HepG2 (cell line): ENCODE data around the gene SEC31A. TPM values are rescaled to one million over a fixed set of nuclear protein-coding genes. Genes with fewer than 3 reads are reported as not detected.
A peak's percentile ranks its signal among the peaks of the same experiment; 100 is the strongest.

Experiments used
- CEBPG ChIP-seq: IDR thresholded peaks from 2 replicates; pipeline ENCODE4 v1.6.1; 2016
- EZH2 ChIP-seq: conservative IDR thresholded peaks from 2 replicates; pipeline ENCODE4 v1.6.1; 2012; ENCODE audit warnings: mild to moderate bottlenecking, low read depth, low read length, moderate library complexity
- FOXJ3 ChIP-seq: sonication (generic); formaldehyde crosslinking; IDR thresholded peaks from 2 replicates; pipeline ENCODE4 v1.4.0; 2020; ENCODE audit warnings: missing genetic modification reagents, mild to moderate bottlenecking, borderline replicate concordance
- FOXP4 ChIP-seq: sonication (generic); formaldehyde crosslinking; IDR thresholded peaks from 2 replicates; pipeline ENCODE4 v1.4.0; 2020; ENCODE audit warnings: missing genetic modification reagents
- HMGXB4 ChIP-seq, 2 experiments: sonication (generic) in 1 of 2; formaldehyde crosslinking in 1 of 2; IDR thresholded peaks; 2 replicates each; pipeline versions ENCODE4 v1.4.0 to v1.6.1; 2018 to 2020; ENCODE audit warnings: missing genetic modification reagents in 2 of 2, borderline replicate concordance in 1 of 2, low read depth in 1 of 2, mild to moderate bottlenecking in 1 of 2, missing biosample characterization in 1 of 2
- IKZF4 ChIP-seq: sonication (generic); formaldehyde crosslinking; IDR thresholded peaks from 2 replicates; pipeline ENCODE4 v1.5.1; 2020; ENCODE audit warnings: borderline replicate concordance, mild to moderate bottlenecking, low read depth, missing genetic modification reagents; ENCODE audit errors: not compliant biosample characterization
- JUNB ChIP-seq: sonication (generic); formaldehyde crosslinking; IDR thresholded peaks from 2 replicates; pipeline ENCODE4 v1.8.0; 2022; ENCODE audit warnings: missing genetic modification reagents, mild to moderate bottlenecking, borderline replicate concordance
- KLF6 ChIP-seq: IDR thresholded peaks from 2 replicates; pipeline ENCODE4 v1.8.0; 2016; ENCODE audit warnings: missing biosample characterization, missing genetic modification reagents
- MBD4 ChIP-seq: IDR thresholded peaks from 2 replicates; pipeline ENCODE4 v1.6.1; 2012; ENCODE audit warnings: low read length, inconsistent platforms, borderline replicate concordance
- MEIS1 ChIP-seq: sonication (generic); formaldehyde crosslinking; IDR thresholded peaks from 2 replicates; pipeline ENCODE4 v1.9.0; 2021; ENCODE audit warnings: mild to moderate bottlenecking, missing genetic modification reagents, moderate library complexity, borderline replicate concordance
- MIXL1 ChIP-seq: IDR thresholded peaks from 2 replicates; pipeline ENCODE4 v1.6.1; 2016
- NFATC3 ChIP-seq: sonication (generic); formaldehyde crosslinking; IDR thresholded peaks from 2 replicates; pipeline ENCODE4 v1.5.1; 2020; ENCODE audit warnings: mild to moderate bottlenecking, missing genetic modification reagents
- NR2F6 ChIP-seq, 2 experiments: IDR thresholded peaks; 2 replicates each; pipeline ENCODE4 v1.6.1; 2016; ENCODE audit warnings: antibody characterized with exemption in 1 of 2, mild to moderate bottlenecking in 1 of 2
- PREB ChIP-seq: sonication (generic); formaldehyde crosslinking; IDR thresholded peaks from 2 replicates; pipeline ENCODE4 v1.4.0; 2020; ENCODE audit warnings: missing genetic modification reagents
- REL ChIP-seq: sonication (generic); formaldehyde crosslinking; conservative IDR thresholded peaks from 2 replicates; pipeline ENCODE4 v1.8.0; 2022; ENCODE audit warnings: mild to moderate bottlenecking, missing genetic modification reagents, moderate library complexity
- REPIN1 ChIP-seq: sonication (generic); formaldehyde crosslinking; IDR thresholded peaks from 2 replicates; pipeline ENCODE4 v1.8.0; 2022; ENCODE audit warnings: missing genetic modification reagents, low read depth, mild to moderate bottlenecking, borderline replicate concordance
- SKI ChIP-seq: fragments of 450-650 bp; IDR thresholded peaks from one replicate; pipeline ENCODE4 v1.6.1; 2018; ENCODE audit warnings: mild to moderate bottlenecking; ENCODE audit not compliant: partially characterized antibody
- THAP11 ChIP-seq: IDR thresholded peaks from 2 replicates; pipeline ENCODE4 v1.6.1; 2016; ENCODE audit warnings: missing biosample characterization, missing genetic modification reagents
- ZMYM2 ChIP-seq: sonication (generic); formaldehyde crosslinking; IDR thresholded peaks from 2 replicates; pipeline ENCODE4 v1.8.0; 2022; ENCODE audit warnings: mild to moderate bottlenecking, missing genetic modification reagents
- ZNF225 ChIP-seq: sonication (generic); formaldehyde crosslinking; IDR thresholded peaks from 2 replicates; pipeline ENCODE4 v1.4.0; 2020; ENCODE audit warnings: mild to moderate bottlenecking, missing genetic modification reagents
- ZNF253 ChIP-seq: sonication (generic); formaldehyde crosslinking; IDR thresholded peaks from 2 replicates; pipeline ENCODE4 v1.8.0; 2022; ENCODE audit warnings: mild to moderate bottlenecking, missing genetic modification reagents, borderline replicate concordance
- ZNF770 ChIP-seq: sonication (generic); formaldehyde crosslinking; IDR thresholded peaks from 2 replicates; pipeline ENCODE4 v1.5.0; 2020; ENCODE audit warnings: mild to moderate bottlenecking, missing genetic modification reagents
- ZNF883 ChIP-seq: sonication (generic); formaldehyde crosslinking; IDR thresholded peaks from 2 replicates; pipeline ENCODE4 v1.5.1; 2020; ENCODE audit warnings: mild to moderate bottlenecking, missing genetic modification reagents; ENCODE audit errors: not compliant biosample characterization
- polyA plus RNA-seq, 8 experiments: library from polyadenylated mRNA; depleted of rRNA in 3 of 8; stranded (reverse) in 7 of 8; unstranded in 1 of 8; fragments of >200 nt; fragmentation: Illumina TruSeq in 4 of 8; extraction: Trizol in 4 of 8; gene quantifications; 2 replicates each; pipeline versions ENCODE4 v1.2.1 to v1.2.3, GENCODE V29; 2011 to 2016; ENCODE audit warnings: low read depth in 4 of 8, missing spikeins in 1 of 8, mixed read lengths in 1 of 8; ENCODE audit not compliant: insufficient read depth in 1 of 8
- total RNA-seq, 5 experiments: library from RNA; depleted of rRNA; stranded (reverse); fragments of >200 nt; fragmentation: Illumina TruSeq; extraction: Trizol; gene quantifications; 2 replicates each; pipeline ENCODE4 v1.2.3, GENCODE V29; 2016; ENCODE audit warnings: low read depth in 1 of 5

The SEC31A gene
- total and polyA plus RNA-seq, 2 of the 13 experiments (the other 11 are each of a cell fraction or from before 2014, with no cell fraction given) = 231 to 435 TPM

- TF ChIP-seq CEBPG (no peak), MBD4 (peak; percentile 59; the same call in 1 of the 2 replicates), THAP11 (CRISPR knock-in tag) (no peak), PREB (CRISPR knock-in tag) (no peak), MEIS1 (no peak), SKI (no peak), JUNB (CRISPR knock-in tag) (no peak), FOXP4 (CRISPR knock-in tag) (no peak), KLF6 (CRISPR knock-in tag) (no peak), NR2F6 (IDR thresholded peaks at IDR 0.05) (no peak; the same call in 1 of the 2 replicates), NR2F6 (CRISPR knock-in tag; IDR thresholded peaks at IDR 0.05) (no peak), ZNF225 (CRISPR knock-in tag) (no peak), ZNF883 (CRISPR knock-in tag) (no peak), REL (CRISPR knock-in tag) (no peak), NFATC3 (CRISPR knock-in tag) (no peak), ZNF770 (CRISPR knock-in tag) (no peak), EZH2 (no peak), FOXJ3 (peak; percentile 46; the same call in 1 of the 2 replicates), MIXL1 (CRISPR knock-in tag) (peak; percentile 57; the same call in 1 of the 2 replicates), HMGXB4 (CRISPR knock-in tag; IDR thresholded peaks at IDR 0.05; ENCODE audit: borderline replicate concordance in 1 of 2, low read depth in 1 of 2) (no peak), ZMYM2 (CRISPR knock-in tag) (no peak), IKZF4 (CRISPR knock-in tag) (no peak), REPIN1 (CRISPR knock-in tag) (0 out of 2 replicates have a peak, but pooled peaks have one; percentile 24), ZNF253 (no peak)
These were observed 4.6 kb downstream of the SEC31A start (continued) for GRCh38 chr4:82886147-82886942.
